ENCODE measurements around the gene FCRL5.

- no peak for TF ChIP-seq CTCF (IDR thresholded peaks at IDR 0.05)
- TF ChIP-seq POLR2AphosphoS5 (IDR thresholded peaks at IDR 0.05) = no peak
- TF ChIP-seq POLR2A (IDR thresholded peaks at IDR 0.05) = no peak
These were observed 53.6 kb downstream of the FCRL5 start for GRCh38 chr1:157498736-157499090.
